Activated naive CD4-positive, alpha-beta T cell treated with Interleukin-2 at 50 U/mL for 16 hours (primary cell): ENCODE results near the gene GMNN.
"Not testable (repeated sequence)": the region's sequence is repeated elsewhere in the genome, so short reads cannot be mapped to it uniquely, and the experiment has no call there.

Experiments used
- DNase-seq: peaks from one replicate; pipeline ENCODE4 v3.0.0-alpha.2; 2020

Gene GMNN

DNA sequence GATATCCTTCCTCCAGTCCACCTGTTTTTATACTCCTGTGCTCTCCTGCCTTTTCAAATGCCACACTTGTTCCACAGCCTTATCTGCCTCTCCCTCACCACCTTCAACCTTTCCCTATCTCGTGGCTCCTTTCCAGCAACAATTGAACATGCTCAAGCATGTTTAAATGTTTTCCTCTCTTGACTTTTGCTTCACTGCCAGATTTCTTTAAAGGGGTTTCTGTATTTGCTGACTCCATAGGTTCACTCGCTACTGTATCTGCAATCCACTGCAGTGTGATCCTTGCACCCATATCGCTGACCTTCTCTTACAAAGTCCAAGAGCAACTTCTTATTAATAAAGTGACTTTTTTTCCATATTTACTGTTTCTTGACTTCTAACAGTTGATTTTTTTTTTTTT, 11.2 kb upstream of the GMNN start:
- no peak for DNase-seq

DNA sequence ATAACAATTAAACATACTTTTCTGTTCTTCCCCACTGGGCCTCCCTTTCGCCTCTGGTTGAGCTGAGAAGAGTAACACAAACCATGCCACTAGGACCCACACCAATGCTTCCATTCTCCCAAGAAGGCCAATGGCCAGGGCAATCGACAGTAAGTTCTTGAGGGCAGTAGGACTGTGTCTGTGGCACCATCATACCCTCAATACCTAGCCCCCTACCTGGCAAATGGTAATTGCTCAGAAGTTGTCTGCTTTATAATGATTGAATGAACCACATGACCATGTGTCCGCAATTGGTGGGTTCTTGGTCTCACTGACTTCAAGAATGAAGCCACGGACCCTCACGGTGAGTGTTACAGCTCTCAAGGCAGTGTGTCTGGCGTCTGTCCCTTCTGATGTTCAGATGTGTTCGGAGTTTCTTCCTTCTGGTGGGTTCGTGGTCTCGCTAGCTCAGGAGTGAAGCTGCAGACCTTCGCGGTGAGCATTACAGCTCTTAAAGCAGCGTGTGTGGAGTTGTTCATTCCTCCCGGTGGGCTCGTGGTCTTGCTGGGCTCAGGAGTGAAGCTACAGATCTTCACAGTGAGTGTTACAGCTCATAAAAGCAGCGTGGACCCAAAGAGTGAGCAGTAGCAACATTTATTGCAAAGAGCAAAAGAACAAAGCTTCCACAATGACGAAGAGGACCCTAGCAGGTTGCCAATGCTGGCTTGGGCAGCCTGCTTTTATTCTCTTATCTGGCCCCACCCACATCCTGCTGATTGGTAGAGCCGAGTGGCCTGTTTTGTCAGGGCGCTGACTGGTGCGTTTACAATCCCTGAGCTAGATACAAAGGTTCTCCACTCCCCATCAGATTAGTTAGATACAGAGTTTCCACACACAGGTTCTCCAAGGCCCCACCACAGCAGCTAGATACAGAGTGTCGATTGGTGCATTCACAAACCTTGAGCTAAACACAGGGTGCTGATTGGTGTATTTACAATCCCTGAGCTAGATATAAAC, 9.6 kb upstream of the GMNN start:
- DNase-seq = not testable (repeated sequence)

DNA sequence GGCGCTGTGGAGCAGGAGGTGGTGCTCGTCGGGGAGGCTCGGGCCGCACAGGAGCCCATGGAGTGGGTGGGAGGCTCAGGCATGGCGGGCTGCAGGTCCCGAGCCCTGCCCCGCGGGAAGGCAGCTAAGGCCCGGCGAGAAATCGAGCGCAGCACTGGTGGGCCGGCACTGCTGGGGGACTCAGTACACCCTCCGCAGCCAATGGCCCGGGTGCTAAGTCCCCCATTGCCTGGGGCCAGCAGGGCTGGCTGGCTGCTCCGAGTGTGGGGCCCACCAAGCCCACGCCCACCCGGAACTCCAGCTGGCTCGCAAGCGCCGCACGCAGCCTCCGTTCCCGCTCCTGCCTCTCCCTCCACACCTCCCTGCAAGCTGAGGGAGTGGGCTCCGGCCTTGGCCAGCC, 8.8 kb upstream of the GMNN start:
- DNase-seq = not testable (repeated sequence)

DNA sequence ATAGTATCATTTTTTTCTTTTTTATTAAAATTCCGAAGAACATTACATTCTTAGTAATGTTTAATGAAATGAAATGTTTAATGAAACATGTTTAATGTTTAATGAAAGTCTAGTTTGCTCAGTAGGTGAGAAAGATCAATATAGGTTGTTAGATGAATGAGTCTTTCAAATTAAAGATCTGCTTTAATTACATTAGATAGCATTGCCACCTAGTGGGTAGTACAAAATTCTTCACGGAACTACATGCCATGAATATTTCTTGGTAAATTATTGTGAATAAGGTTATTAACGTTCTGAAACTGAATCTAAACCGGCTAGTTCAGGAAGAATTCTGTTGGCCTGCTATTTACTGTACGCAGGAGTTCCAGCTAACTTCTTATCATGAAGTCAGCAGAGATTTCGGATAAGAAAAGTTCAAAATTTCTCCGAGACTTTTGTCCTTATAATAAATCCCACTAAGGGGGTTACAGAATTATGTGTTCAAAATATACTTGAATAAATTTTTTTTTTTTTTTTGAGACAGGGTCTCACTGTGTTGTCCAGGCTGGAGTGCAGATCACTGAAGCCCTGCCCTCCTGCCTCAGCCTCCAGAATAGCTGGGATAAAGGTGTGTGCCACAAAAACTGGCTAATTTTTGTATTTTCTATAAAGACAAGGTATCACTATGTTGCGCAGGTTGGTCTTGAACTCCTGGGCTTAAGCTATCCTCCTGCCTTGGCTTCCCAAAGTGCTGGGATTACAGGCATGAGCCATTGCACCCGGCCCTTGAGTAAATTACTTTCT, 7.9 kb upstream of the GMNN start:
- no peak for DNase-seq

DNA sequence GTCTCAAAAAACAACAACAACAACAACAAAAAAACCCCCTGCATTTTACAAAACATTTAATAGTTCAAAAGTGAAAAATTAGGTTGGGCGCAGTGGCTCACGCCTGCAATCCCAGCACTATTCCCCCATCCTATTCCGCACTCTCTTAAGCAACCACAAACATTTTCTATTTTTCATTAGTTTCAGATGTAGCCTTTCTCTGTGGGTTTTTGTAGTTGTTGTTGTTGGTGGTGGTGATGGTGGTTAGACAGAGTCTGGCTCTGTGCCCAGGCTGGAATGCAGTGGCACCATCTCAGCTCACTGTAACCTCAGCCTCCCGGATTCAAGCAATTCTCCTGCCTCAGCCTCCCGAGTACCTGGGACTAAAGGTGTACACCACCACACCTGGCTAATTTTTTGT, 6.4 kb upstream of the GMNN start:
- no peak for DNase-seq

DNA sequence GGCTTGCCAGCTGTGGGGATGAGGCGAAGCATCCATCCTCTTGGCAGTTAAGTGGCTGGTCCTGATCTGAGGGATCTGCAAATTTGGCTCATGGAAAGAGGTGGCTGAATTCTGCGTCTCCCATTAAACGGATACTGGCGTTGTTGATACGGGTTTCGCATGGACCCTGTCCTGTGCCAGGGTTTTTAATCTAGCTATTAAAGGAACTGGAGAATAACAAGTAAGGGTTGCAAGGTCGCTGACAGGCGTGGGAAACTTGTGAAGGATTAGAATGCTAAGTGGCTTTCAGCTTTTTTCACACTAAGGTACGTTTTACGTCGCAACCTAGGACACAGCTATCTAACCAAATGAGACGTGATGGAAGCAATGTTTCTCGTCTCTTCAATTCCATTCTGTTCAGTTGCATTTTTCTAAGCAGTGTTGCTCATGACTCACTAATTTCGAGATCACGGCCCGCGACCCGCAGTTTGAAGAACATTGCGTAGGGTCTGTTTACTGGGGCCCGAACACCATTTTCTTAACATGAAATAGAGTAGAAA, 852 bp downstream of the GMNN start:
- peak; percentile 64 for DNase-seq

DNA sequence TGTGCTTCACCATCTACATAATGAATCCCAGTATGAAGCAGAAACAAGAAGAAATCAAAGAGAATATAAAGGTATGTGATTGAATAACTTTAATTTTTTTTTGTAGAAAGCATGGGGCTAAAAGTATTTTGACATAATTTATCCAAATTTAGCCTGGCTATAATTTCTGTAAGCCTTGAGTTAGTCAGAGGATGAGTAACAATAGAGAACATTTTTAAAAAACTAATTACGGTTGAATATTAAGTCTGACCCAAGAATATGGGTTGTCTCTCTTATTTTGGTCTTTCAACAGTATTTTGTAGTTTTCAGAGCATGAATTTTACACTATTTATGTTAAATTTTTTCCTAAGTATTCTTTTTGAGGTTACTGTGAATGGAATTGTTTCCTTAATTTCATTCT, 2.5 kb downstream of the GMNN start:
- DNase-seq = no peak

DNA sequence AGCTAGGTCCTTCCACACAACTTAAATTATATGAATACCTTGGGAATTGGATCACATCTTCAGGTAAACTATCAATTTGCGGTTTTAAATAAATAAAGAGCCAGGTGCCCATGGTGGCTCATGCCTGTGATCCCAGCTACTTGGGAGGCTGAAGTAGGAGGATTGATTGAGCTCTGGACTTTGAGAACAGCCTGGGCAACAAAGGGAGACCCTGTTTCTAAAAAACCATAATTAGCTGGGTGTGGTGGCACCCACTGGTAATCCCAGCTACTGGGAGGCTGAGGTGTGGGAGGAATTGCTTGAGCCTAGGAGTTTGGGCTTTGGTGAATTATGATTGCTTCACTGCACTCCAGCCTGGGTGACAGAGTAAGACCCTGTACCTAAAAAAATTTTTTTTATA, 3.4 kb downstream of the GMNN start:
- no peak for DNase-seq

DNA sequence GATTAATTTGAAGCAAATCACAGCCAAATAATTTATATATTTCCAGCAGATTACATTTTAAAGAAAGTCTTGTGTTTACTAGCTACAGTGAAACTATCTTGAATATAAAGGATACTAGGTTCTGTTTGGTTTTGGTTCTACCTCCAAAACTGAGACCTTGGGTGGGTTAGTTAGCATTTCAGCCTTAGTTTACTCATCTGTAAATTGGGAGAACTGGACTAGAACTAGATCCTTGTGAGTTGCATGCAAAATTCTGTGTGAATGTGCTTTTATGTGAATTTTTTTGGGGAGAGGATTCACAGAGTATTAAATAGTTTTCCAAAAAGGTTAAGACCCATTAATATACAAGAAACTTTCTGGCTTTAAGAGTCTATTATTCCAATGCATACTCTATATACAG, 4.1 kb downstream of the GMNN start:
- no peak for DNase-seq

DNA sequence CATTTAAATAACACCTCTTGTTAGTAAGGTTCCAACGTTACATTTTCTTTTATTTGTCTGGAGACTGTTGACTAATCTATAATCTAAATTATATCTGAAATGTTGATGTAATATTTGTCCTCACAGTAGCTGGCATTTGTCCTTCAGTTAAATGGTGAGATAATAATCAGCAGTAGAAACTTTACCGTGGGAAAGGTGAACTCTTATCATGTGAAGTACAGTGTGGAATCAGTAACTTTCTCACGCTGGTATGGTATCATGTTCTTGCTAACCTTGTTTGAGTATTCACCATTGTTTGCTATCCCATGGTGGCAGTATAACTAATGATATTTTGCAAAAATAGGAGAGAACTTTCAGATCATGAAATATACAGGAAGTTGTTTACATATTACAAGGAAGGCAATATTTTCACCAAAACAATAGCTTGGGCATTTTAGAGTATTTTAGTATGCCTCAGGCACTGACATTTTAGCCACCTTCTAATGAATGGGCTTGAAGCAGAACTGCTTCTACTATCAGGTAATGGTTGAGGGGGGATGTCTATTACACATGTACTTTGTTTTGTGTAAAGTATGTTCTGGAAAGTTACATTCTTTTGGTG, 4.8 kb downstream of the GMNN start:
- DNase-seq = no peak

DNA sequence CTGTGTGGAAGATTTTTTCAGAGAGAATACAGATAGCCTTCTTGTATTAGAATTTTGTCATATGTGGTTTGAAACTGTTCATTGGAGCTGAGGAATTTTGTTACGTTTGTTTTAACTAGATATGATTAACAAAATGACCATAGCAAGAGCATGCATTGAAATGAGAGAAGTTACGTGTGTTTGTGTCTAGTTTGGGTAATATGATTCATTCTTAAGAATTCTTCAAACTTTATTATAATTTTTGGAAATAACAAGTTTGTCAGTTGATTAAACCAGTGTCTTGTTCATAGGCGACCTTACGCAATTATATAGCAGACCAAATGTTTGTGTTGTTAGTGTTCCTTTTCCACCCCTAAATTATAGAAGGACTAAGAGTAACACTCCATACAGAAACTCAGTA, 5.5 kb downstream of the GMNN start:
- no peak for DNase-seq

DNA sequence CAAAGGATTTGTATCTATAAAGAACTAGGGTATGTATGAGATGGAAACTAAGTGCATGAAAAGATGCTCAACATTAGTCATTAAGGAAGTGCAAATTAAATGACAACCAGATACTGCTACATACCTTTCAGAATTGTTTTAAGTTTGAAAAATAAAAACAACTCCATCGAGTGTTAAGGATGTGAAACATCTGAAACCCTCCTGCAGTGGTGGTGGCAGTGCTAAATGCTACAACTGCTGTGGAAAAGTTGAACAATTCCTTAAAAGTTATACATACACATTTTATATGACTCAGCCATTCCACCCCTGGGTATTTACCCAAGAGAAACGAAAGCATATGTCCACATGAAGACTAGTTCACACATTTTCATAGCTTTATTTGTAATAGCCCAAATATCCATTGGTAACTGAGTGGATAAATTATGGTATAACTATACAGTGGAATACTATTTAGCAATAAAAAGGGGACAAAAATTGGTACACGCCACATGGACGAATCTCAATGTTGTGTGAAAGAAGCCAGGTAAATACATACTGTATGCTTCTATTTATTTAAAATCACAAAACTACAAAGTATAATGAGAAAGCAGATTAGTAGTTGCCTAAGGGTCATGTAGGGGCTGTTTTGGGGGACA, 13.4 kb downstream of the GMNN start:
- DNase-seq = peak; percentile 5

DNA sequence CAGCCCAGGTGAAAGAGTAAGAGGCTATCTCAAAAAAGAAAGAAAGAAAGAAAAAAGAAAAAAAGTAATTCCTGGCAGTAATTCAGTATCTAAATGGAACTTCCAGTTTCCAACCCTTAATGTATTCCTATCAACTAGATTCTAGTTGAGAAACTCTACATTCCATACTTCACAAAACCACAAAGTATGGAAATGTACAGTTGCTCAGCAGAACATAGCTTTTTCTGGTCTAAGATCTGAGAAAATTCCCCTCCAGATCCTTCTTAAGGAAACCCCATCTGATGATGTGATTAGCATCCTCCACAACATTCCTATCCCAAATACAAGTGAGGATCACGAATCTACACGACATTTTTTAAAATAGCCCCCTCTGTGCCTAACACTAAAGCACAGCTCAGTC, 20.4 kb downstream of the GMNN start:
- DNase-seq = no peak

DNA sequence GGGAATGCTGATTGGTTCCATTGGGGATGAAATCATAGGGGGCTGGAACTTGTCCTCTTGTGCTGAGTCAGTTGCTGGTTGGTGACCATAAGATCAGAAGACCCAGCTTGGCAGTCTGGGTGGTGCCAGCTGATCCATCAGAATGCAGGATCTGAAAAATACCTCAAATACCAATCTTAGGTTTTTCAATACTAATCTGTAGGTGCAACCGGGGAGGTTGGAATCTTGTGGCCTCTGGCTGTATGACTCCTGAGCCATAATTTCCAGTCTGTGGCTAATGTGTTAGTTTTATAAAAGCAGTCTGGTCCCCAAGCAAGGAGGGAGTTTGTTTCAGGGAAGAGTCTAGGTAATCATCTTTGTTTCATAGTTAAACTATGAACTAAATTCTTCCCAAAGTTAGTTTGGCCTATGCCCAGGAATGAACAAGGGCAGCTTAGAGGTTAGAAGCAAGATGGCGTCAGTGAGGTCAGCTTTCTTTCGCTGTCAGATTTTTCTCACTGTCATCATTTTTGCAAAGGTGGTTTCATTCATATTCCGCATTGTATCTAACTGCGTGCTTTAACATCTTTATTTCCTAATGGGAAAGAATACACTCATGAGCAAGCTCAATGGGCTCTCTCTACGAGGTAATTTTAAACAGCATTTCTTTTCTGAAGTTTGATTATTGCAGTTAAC, 22.0 kb downstream of the GMNN start:
- DNase-seq = no peak

DNA sequence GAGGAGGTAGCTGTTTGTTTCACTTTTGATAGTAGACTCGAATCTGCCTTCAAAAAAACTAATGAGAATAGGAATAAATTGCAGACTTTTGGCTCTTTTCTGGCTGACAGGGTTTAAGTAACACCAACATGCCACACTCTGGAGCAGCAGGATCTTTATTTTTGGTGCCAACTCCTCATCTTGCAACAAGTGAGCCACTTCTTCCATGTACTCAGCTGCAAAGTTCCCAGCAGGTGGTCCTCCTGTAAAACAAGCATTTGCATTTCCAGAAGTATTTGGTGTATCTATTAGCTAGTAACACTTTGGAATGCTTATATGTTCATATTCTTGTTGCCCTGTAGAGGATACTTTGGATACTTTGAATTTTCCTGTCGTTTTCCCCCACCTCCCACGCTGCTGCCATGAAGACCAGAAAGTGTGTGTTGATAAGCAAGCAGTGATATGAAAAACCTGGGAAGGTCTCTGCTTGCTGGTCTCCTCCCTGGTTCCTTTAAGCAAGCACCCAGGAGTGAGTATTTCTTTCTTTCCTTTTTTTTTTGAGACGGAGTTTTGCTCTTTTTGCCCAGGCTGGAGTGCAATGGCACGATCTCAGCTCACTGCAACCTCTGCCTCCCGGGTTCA, 23.0 kb downstream of the GMNN start:
- DNase-seq = no peak

DNA sequence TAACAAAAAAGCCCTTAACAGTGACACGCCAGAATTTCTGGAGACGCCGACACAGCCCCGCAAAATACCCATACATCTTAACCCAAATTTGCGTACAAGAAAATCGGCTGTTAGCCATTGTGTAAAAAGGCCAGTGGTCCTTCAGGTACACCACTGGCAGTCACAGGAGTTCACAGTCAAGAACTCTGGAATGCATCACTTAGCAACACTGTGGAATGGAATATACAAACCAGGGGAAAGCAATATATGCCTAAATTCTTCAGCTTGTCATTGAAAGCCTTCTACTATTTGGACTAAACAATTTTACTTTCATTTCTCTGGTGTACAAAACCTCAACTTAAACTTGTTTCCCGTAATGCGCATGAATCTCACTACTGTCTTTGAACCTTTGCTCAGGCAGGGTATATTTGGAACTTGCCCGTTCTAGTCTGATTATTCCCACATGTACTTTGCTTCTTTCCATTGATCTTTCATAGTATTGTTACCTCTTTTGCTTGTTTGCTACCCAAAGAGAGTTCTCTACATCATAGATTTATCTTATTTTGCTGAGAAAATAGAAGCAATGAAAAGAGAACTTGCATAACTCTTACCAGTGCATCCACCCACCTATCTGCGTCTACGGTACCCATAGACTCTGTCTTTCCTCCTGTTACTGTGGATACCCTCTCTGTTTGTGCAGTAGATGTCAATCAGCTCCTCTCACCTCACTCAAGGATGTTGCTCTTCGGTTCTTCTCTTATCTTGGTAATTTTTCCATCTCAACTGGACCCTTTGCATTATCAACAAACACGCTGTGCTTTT, 24.2 kb downstream of the GMNN start, which contains the start of gene ARMH2:
TSS of gene ARMH2 (minus strand) at position 178 of the 801 bp plus-strand sequence. CDS start at position 118, 60 bp downstream.
- DNase-seq = no peak

DNA sequence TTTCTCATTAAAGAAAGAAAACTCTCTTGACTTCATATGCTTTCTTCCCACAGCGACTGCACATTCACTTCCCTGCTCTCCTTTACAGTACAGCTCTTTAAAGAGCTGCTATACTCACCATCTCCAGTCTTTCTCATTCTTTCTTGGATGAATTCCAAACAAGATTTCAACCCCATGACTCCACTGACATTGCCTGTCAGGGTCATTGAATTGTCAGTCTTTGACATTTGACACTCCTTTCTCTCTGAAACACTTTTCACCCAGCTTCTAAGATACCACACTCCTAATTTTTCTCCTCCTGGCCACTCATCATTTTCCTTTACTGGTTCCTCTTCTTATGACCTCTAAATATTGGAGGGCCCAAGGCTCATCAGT, 24.8 kb downstream of the GMNN start:
- DNase-seq = no peak

DNA sequence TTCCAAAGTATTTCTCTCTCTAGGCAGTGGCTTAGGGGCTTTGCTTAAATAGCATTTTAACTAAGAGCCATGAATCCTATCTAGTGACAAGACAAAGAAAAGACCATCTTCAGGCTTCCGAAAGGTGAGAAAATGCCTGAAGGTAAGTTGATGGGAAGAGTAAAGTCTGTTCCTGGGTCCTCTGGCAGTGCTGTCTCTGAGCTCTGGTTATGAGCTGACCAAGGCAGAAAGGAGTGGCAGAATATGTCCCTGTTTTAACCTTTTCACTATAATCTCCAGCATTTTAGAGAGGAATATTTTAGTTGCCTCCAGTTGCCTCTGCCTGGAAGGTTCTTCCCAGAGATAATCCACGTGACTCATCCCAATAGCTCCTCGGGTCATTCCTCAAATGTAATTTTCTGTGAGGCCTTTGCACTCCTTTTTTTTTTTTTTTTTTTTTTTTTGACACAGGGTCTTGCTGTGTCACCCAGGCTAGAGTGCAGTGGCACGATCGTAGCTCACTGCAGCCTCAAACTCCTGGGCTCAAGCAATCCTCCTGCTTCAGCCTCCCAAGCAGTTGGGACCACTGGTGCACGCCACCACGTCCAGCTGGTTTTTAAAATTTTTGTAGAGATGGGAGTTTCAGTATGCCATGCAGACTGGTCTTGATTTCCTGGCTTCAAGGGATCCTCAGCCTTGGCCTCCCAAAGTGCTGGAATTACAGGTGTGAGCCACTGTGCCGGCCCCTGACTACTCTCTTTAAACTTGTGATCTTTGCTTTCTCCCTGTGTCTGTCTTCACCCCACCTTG, 27.7 kb downstream of the GMNN start:
- no peak for DNase-seq

DNA sequence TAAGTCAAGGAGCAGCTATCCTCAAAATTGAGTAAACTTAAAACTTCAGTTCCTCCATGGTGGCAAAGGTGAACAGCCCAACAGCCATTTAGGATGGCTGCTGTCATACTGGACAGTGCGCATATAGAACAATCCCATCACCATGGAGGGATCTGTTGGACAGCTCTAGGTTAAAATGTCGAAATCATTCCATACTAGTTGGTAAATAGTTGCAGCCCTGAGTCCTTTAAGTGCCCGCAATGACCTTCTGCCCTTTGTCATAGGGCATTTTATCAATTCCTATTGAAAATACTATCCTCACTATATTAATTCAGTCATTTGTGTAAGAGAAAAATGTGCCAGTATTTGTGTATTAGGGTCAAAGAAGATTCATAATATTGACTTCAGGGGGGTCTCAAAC, 32.8 kb downstream of the GMNN start:
- DNase-seq = no peak

DNA sequence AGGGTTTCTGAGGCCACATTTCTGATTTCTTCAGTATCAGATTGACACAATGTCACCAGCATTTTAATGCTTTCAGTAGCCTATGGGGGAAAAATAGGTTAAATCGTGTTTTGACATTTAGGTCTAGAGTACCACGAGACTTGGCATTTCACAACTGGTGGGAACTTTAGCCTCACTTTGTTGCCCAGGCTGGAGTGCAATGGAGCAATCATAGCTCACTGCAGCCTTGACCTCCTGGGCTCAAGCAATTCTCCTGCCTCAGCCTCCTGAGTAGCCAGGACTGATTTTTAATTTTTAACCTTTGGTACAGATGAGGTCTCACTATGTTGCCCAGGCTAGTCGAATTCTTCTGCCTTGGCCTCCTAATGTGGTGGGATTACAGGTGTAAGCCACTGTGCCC, 35.0 kb downstream of the GMNN start:
- DNase-seq = no peak
